ENCODE data around the gene KRT77. TPM values are rescaled to one million over a fixed set of nuclear protein-coding genes. Genes with fewer than 3 reads are reported as not detected.
"Not testable (repeated sequence)": the region's sequence is repeated elsewhere in the genome, so short reads cannot be mapped to it uniquely, and the experiment has no call there.

KRT77 gene
- total RNA-seq = not detected

DNA sequence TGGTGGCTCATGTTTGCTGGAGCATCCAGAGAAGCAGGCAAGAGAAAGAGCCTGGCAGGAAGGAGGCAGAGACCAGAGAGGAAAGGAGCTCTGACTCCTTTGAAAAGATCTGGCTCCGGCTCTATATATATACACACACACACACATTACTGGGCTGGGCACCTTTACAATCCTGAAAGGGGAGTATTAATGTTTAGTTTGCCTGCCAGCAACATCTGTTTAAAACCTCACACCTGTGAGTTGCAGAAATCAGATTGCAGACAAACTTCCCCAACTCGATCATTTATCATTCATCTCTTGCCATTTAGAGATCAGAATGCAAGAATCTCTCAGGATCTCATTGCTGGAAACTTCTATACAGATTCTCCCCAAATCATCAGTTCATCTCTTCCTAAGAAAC lies at the start of gene KRT77:
Gene KRT77 (minus strand): TSS at position 101 of the 400 bp plus-strand sequence. CDS start 90 bp downstream, at position 11.
- H3K9me3 Mint-ChIP-seq = no peaks in the 10 kb centered on the region
- H3K4me3 Mint-ChIP-seq = no peak within 1 kb of the TSS
- H3K36me3 Mint-ChIP-seq (ENCODE audit: low read depth) = no peaks in the 10 kb centered on the region
- no peak within 1 kb of the TSS for H3K27ac Mint-ChIP-seq
- H3K4me1 Mint-ChIP-seq = no peaks in the 10 kb centered on the region
- no peak for ATAC-seq (replicated peaks)
- peaks cover 12% of the 10 kb centered on the region for H3K27me3 Mint-ChIP-seq

DNA sequence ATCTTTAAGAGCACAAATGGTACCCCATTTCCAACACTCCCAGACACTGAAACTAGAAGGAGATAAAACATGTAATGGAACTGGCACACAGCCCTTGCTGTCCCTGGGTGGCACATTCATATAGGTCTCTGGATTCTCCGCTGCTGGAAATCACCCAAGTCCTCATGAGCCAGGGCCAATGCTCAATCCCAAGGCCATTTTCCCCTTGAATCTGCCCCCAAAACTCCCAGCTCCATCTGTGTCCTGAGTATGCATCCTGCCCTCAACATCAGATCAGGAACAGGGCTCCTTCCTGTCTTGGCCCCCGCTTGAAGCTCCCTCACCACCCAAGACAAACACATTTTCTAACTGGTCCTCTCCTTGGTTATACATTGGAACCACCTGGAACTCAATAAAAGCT lies 49.2 kb upstream of the KRT77 start:
- Mint-ChIP-seq H3K4me3 (no peak overlapping the region), H3K4me1 (no peaks in the 10 kb centered on the region), H3K27me3 (no peaks in the 10 kb centered on the region), H3K36me3 (ENCODE audit: low read depth) (no peaks in the 10 kb centered on the region), H3K9me3 (no peaks in the 10 kb centered on the region), H3K27ac (no peak overlapping the region)
- no peak for ATAC-seq (replicated peaks)

DNA sequence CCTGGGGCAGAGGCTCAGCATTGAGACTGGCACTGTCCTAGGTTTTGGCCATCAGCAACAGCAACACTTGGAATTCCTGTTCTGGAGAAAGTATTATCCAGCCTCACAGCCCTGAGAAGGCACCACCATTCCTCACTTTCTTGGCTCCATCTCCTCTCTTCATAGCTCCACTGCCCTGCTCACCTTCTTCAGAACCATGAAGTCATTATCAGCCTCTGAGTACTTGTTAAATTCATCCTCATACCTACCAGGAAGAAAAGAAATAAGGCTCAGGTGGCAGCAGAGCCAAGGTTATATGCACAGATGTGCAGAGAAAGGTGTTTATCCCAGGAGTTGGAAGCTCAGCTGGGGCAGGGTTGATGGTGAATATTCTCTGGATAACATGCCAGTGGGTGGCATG lies 48.5 kb upstream of the KRT77 start:
- H3K9me3 Mint-ChIP-seq = no peaks in the 10 kb centered on the region
- H3K27me3 Mint-ChIP-seq = no peaks in the 10 kb centered on the region
- no peak overlapping the region for H3K27ac Mint-ChIP-seq
- no peak for ATAC-seq (replicated peaks)
- H3K36me3 Mint-ChIP-seq (ENCODE audit: low read depth) = no peaks in the 10 kb centered on the region
- no peak overlapping the region for H3K4me3 Mint-ChIP-seq
- H3K4me1 Mint-ChIP-seq = no peaks in the 10 kb centered on the region

DNA sequence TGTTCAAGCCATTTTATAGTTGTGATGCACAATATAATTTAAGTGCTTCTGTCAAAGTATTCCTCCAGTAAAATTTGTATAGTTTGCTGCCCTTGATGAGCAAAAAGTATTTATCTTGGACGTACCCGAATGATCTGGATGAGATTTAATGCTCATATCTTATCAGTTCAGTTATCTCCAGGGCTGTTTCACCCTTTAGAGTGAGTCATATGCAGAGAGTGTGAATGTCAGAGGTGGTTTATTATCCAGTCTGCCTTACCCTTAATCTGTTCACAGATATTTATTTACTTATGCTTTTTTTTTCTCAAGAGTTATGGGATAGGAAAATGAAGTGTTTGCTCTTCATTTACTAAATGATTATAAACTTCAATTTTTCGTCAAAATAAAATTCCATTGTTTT lies 47.2 kb upstream of the KRT77 start:
- H3K27me3 Mint-ChIP-seq; H3K27ac Mint-ChIP-seq; ATAC-seq (replicated peaks); H3K4me3 Mint-ChIP-seq; H3K4me1 Mint-ChIP-seq; H3K36me3 Mint-ChIP-seq (ENCODE audit: low read depth); H3K9me3 Mint-ChIP-seq: not testable (repeated sequence)

DNA sequence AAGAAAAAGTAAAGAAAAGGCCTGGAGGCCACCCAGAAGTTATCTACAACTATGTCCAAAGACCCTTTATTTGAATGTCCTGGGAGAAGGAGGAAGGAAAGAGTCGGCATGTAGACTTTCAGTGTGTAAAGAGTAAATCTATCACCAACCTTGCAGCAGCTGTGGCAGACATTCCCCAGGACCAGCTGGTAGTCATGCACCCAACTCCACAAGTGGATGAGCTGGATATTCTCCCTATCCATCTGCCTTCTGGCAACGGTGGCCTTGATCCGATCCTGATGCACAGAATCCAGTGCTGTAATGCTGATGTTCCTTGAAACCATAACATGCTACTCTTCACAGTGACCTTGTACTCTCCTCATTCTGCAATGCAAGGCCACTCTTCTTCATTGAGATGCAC lies 46.5 kb upstream of the KRT77 start:
- no peak overlapping the region for H3K27ac Mint-ChIP-seq
- H3K4me1 Mint-ChIP-seq = no peaks in the 10 kb centered on the region
- H3K27me3 Mint-ChIP-seq = peaks cover 1% of the 10 kb centered on the region
- ATAC-seq (replicated peaks) = no peak
- H3K4me3 Mint-ChIP-seq = no peak overlapping the region
- no peaks in the 10 kb centered on the region for H3K36me3 Mint-ChIP-seq (ENCODE audit: low read depth)
- no peaks in the 10 kb centered on the region for H3K9me3 Mint-ChIP-seq

DNA sequence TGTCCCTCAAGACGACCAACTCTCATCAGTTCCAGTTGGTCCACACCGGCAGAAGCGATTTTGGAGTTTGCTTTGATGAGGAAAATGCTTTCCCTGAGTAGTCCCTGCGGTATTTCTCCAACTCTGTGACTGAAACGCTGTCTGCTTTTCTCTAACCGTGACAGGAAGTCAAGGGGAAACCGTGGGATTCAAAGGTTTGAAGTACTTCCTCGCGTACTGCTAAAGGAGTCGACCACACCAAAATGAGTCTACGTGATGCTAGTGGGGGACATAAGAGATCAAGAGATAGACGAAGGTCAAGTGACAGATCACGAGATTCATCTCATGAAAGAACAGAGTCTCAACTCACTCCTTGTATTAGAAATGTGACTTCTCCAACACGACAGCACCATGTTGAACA lies 45.3 kb upstream of the KRT77 start:
- ATAC-seq (replicated peaks) = no peak
- H3K27me3 Mint-ChIP-seq = peaks cover 5% of the 10 kb centered on the region
- no peak overlapping the region for H3K27ac Mint-ChIP-seq
- no peaks in the 10 kb centered on the region for H3K9me3 Mint-ChIP-seq
- H3K4me3 Mint-ChIP-seq = no peak overlapping the region
- H3K4me1 Mint-ChIP-seq = no peaks in the 10 kb centered on the region
- H3K36me3 Mint-ChIP-seq (ENCODE audit: low read depth) = no peaks in the 10 kb centered on the region

DNA sequence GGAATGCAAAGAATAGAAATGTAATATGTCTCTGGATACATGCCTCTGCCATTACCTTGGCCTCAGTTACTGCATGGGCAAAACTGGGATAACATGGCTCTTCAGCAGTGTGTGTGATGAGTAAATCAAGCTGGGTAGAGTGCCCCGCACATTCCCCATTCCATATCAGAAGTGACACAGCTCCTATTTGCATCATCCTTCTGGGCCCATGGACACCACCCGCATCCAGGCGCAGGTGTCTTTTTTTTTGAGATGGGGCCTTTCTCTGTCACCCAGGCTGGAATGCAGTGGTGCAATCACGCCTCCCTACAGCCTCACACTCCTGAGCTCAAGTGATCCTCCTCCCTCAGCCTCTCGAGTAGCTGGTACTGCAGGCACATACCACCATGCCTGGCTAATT lies 42.2 kb upstream of the KRT77 start:
- Mint-ChIP-seq H3K9me3 (no peaks in the 10 kb centered on the region), H3K36me3 (ENCODE audit: low read depth) (no peaks in the 10 kb centered on the region), H3K27me3 (peaks cover 14% of the 10 kb centered on the region), H3K4me3 (no peak overlapping the region), H3K4me1 (peaks cover 3% of the 10 kb centered on the region), H3K27ac (no peak overlapping the region)
- no peak for ATAC-seq (replicated peaks)

DNA sequence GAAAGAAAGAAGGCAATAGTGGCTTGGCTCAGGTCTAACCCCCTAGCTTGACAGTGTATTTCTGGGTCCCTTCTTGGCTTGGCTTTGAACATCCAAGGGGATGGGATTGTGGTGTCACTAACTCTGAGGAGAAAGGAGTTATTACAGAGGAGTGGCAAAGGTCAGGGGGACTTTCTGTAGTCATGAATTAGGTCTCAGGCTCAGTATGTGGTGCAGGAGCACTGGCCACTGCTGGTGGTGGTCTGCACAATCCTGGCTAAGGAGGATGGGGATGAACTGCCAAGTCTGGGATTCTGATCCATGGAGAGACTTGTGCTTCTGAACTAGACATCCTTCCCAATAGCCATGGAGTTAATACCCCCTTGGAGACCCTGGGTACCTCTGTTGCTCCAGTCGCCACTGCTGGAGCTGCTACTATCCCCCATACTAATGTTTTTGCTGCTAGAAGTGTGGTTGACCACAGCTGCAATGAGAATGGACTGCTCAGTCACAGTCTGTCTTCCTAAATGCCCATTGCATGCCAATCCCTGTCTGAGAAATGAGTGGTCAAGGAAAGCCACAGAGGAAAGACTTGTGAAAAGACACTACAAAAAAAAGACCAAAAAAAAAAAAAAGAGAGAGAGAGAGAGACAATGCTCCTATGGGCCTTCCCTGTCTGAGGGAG lies 41.3 kb upstream of the KRT77 start:
- peaks cover 3% of the 10 kb centered on the region for H3K4me1 Mint-ChIP-seq
- H3K27me3 Mint-ChIP-seq = peaks cover 19% of the 10 kb centered on the region
- no peak for ATAC-seq (replicated peaks)
- no peaks in the 10 kb centered on the region for H3K36me3 Mint-ChIP-seq (ENCODE audit: low read depth)
- no peak overlapping the region for H3K27ac Mint-ChIP-seq
- H3K4me3 Mint-ChIP-seq = no peak overlapping the region
- H3K9me3 Mint-ChIP-seq = no peaks in the 10 kb centered on the region

DNA sequence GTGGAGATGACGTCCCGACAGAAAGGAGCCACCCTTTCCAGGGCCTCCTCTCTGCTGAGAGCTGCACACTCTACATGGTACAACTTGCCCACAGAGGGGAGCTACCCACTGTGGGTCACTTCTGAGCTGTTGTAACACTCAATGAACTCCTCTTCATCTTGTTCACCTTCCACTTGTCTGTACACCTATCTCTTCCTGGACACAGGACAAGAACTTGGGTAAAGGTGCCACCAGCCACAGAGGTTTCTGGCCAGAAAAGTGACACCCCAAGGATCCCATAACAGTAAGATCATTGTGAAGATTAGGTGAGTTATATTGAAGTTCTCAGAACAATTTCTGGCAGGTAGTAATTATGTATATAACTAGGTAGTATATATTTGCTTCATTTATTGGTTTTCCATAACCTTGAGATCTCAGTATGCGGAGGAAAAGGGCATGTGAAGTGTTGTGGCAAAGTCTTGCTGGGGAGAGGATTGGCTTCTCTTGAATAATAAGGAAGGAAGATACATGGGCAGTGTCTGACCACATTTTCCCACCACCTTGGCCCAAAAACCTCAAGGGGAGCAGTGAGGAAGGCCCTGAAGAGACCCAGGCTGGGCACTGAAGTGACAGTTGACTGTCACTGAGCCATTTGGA lies 39.6 kb upstream of the KRT77 start:
- no peak for ATAC-seq (replicated peaks)
- peaks cover 3% of the 10 kb centered on the region for H3K4me1 Mint-ChIP-seq
- H3K27ac Mint-ChIP-seq = no peak overlapping the region
- no peak overlapping the region for H3K4me3 Mint-ChIP-seq
- H3K36me3 Mint-ChIP-seq (ENCODE audit: low read depth) = no peaks in the 10 kb centered on the region
- H3K9me3 Mint-ChIP-seq = no peaks in the 10 kb centered on the region
- H3K27me3 Mint-ChIP-seq = peaks cover 21% of the 10 kb centered on the region

DNA sequence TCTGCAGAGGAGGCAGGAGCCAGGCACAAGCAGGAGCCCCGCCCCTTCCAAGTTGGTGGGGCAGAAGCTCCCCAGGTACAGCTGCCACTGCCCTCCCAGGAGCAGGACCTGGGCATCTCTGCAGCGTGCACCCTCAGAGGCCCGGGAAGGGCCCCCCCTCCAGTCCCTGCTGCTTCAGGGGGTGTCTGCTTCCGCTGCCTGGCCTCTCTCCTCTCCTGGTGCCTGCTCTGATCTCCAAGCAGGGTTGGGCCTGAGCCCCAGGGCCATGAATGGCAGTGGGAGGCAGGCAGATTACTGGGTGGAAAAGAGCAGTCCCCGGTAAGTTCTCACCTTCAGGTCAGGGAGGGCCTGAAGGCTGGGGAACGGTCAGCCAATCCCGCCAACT lies 38.9 kb upstream of the KRT77 start:
- Mint-ChIP-seq H3K4me1 (peaks cover 3% of the 10 kb centered on the region), H3K27ac (no peak overlapping the region), H3K36me3 (ENCODE audit: low read depth) (no peaks in the 10 kb centered on the region), H3K4me3 (no peak overlapping the region), H3K27me3 (peaks cover 21% of the 10 kb centered on the region), H3K9me3 (no peaks in the 10 kb centered on the region)
- ATAC-seq (replicated peaks) = no peak

DNA sequence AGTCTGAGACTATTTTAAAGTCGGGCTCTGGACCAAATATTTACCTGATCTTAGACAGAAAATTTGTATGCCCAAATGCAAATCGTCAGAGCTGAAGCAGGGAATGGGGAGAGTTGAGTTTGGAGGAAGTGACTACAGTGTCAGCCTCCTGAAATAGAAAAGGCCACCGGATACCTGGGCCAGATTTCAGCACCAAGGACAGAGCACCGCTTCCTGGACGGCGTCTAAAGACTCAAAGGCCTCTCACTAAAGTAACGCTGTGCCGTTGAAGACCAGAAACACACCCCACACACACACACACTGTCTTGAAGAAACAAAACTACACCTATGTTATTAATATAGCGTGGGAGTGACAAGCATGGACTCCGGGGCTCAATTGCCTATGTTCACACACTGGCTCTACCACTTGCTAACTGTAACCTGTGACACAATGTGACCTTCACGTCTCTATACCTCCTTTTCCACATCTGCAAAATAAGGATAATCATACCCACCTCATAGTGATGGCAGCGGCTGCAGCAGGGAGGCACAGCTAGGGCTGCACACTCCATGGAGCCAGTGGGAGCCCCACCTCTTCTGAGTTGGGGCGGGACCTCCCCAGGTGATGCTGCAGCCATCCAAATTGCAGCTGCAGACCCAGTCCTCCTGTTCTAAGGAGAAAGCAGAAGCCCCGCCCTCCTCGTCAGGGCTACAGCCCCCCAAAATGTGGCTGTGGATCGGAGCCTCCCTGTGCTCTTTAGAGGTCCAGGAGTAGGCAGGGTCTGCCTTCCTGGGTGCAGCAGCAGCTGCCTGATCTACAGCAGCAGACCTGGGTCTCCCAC lies 38.3 kb upstream of the KRT77 start:
- H3K4me3 Mint-ChIP-seq = no peak overlapping the region
- H3K27ac Mint-ChIP-seq = no peak overlapping the region
- no peak for ATAC-seq (replicated peaks)
- peaks cover 3% of the 10 kb centered on the region for H3K4me1 Mint-ChIP-seq
- peaks cover 21% of the 10 kb centered on the region for H3K27me3 Mint-ChIP-seq
- H3K36me3 Mint-ChIP-seq (ENCODE audit: low read depth) = no peaks in the 10 kb centered on the region
- no peaks in the 10 kb centered on the region for H3K9me3 Mint-ChIP-seq

DNA sequence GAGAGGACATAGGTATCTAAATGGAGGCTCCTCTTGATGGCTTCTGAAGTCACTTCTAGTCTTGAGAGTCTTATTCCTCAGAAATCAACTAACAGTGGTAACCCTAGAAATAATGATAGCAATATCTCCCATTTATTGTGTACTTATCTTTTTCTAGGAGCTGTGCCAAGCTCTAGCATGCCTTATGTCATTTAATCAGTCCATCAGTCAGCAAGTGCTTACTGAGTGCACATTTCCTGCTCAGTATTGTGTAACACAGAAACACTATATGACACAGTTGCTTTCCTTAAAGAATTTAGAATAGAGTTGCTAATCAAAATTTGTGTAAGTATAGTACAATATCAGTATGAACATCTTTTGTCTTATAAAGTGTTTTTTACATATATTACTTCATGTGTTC lies 37.3 kb upstream of the KRT77 start:
- Mint-ChIP-seq H3K36me3 (ENCODE audit: low read depth) (no peaks in the 10 kb centered on the region), H3K27ac (no peak overlapping the region), H3K4me3 (no peak overlapping the region)

DNA sequence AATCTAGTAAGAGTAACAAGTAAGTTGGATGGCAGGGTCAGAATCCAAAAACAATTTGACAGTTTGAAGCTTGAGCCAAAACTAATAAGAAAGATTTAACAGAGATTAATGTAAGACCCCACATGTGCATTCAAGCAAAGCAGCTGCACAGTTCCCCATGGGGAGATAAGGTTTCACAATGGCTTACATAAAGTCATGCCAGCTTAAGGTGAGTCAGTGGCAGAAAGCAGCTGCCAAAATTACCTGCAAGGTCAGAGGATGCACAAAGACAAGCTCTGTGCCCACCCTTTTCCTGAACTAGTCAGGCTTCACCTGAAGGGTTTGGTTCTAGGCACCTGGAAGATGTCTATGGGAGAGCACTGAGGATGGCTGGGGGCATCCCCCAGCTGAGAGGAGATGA lies 36.6 kb upstream of the KRT77 start:
- H3K4me1 Mint-ChIP-seq = peaks cover 3% of the 10 kb centered on the region
- H3K36me3 Mint-ChIP-seq (ENCODE audit: low read depth) = no peaks in the 10 kb centered on the region
- ATAC-seq (replicated peaks) = no peak
- peaks cover 24% of the 10 kb centered on the region for H3K27me3 Mint-ChIP-seq
- no peak overlapping the region for H3K4me3 Mint-ChIP-seq
- no peaks in the 10 kb centered on the region for H3K9me3 Mint-ChIP-seq
- no peak overlapping the region for H3K27ac Mint-ChIP-seq

More for the DNA sequence above, 37.3 kb upstream of the KRT77 start:
- Mint-ChIP-seq H3K9me3 (no peaks in the 10 kb centered on the region), H3K4me1 (peaks cover 3% of the 10 kb centered on the region), H3K27me3 (peaks cover 21% of the 10 kb centered on the region)
- ATAC-seq (replicated peaks) = no peak

DNA sequence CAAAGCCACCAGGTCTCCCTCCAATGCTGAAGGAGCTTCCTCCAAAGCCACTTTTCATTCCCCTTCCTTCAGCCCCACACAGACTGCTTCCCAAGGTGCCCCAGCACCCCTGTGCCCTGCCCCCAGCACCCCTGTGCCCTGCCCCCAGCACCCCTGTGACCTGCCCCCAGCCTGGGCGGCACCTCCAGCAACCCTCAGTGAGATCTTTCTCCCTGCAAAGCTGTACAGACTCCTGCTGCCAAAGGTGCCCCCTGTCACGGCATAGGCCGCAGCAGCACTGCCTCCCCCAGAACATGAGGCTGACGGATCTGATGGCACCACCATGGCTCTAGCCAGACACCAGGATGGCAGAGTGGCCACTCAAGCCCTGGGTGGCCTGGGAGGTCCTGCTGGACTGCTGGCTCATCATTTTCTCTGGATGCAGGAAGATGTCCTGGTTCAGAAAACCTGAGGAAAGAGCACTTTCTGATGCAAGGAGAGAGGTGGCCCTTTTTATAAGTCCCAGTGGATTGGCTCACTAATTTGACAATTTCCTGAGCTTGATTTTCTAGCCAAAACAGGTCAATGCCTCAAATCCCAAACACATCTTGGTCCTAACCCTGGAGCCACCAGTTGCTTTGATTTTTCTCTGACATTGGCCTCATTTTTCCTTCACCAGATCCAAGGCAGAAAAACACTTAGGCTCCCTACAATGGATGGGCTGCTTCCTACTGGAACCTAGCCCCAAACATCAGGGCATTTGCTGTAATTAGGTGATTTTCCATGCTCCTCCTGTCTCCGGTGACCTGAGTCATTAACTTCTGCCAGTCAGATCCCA lies 32.7 kb upstream of the KRT77 start:
- no peaks in the 10 kb centered on the region for H3K36me3 Mint-ChIP-seq (ENCODE audit: low read depth)
- H3K27me3 Mint-ChIP-seq = peaks cover 20% of the 10 kb centered on the region
- peaks cover 2% of the 10 kb centered on the region for H3K9me3 Mint-ChIP-seq
- no peak overlapping the region for H3K27ac Mint-ChIP-seq
- H3K4me1 Mint-ChIP-seq = no peaks in the 10 kb centered on the region
- no peak overlapping the region for H3K4me3 Mint-ChIP-seq
- no peak for ATAC-seq (replicated peaks)
